Ovary (tissue), 9 donors: Measurements from ENCODE around the gene FXYD5. TPM values are rescaled to one million over a fixed set of nuclear protein-coding genes. Genes with fewer than 3 reads are reported as not detected.

Experiments used
- DNase-seq, 5 donors: peaks; one replicate each; pipeline ENCODE4 v3.0.0-alpha.2; 2019 to 2020
- H3K27ac ChIP-seq, 2 donors: fragments of 200-600 bp; one replicate each; pipeline versions ENCODE4 v1.5.1 to v1.8.0; 2019 to 2022
- H3K27me3 ChIP-seq: fragments of 200-600 bp; one replicate; pipeline ENCODE4 v1.8.0; 2022
- H3K36me3 ChIP-seq: fragments of 200-600 bp; sonication (generic); one replicate; pipeline ENCODE4 v1.5.1; 2019
- H3K4me1 ChIP-seq: one replicate; pipeline ENCODE4 v1.8.1; 2013; ENCODE audit warnings: mild to moderate bottlenecking, moderate library complexity; ENCODE audit not compliant: insufficient read depth
- H3K4me3 ChIP-seq: fragments of 200-600 bp; sonication (generic); one replicate; pipeline ENCODE4 v1.5.1; 2017
- H3K9me3 ChIP-seq, 2 donors: fragments of 200-600 bp in 1 of 2; sonication (generic) in 1 of 2; one replicate each; pipeline versions ENCODE4 v1.5.1 to v1.8.1; 2013 to 2019; ENCODE audit warnings: mild to moderate bottlenecking in 1 of 2, moderate library complexity in 1 of 2
- EP300 ChIP-seq: sonication (generic); formaldehyde crosslinking; IDR thresholded peaks from one replicate; pipeline ENCODE4 v1.6.1; 2017; ENCODE audit warnings: antibody characterized with exemption
- POLR2A ChIP-seq: fragments of 450-650 bp; IDR thresholded peaks from one replicate; pipeline ENCODE4 v1.6.1; 2017; ENCODE audit warnings: antibody characterized with exemption, mild to moderate bottlenecking, moderate library complexity
- WGBS, 3 donors: extraction: QIAGEN DNeasy Blood & Tissue Kit in 1 of 3; methylation state at CpG; one replicate each; pipeline versions ENCODE4 v1.1.5 to v1.1.7; 2013 to 2017; 5-methylcytosine and 5-hydroxymethylcytosine counted together
- intact Hi-C, 4 donors: fragments of 100-400 bp; cut with DNase I; formaldehyde crosslinking; loops; one replicate each; pipeline versions ENCODE4 v1.11.0 to v1.15.1; 2022 to 2023
- polyA plus RNA-seq, 2 donors: library from polyadenylated mRNA; stranded (reverse); fragments of 200-250 nt in 1 of 2; fragments of 350-450 nt in 1 of 2; fragmentation: Illumina TruSeq in 1 of 2; extraction: RNeasy Lipid Tissue Mini Kit (QIAGEN cat#74804) in 1 of 2; gene quantifications; one replicate each; pipeline ENCODE4 v1.2.3, GENCODE V29; 2013 to 2014
- total RNA-seq, 7 donors: library from RNA; depleted of rRNA in 2 of 7; stranded (reverse); fragments of >200 nt in 2 of 7; fragmentation: NEBNext Ultra II Directional in 3 of 7; extraction: Animal tissue kit (Norgen Biotek cat#: 25700) in 3 of 7; gene quantifications; one replicate each; pipeline versions ENCODE4 v1.1.0 to v1.2.4, GENCODE V29; 2016 to 2023
- TF ChIP-seq, protein P1 (sequence below), 3 donors: fragments of 450-650 bp in 2 of 3; fragments of 200-600 bp in 1 of 3; IDR thresholded peaks; one replicate each; pipeline versions ENCODE4 v1.5.1 to v1.8.0; 2016 to 2022; ENCODE audit warnings: antibody characterized with exemption in 3 of 3, mild to moderate bottlenecking in 1 of 3
- donor health status: DM: no; HTN: no; CAD: no; lungs with moderate emphysema.
- donor health status: DM: no; HTN: no; CAD: no.
- donor health status: Bipolar disorder and iron deficiency.
- donor health status: DM: yes; HTN: yes; CAD: no.
- donor health status: DM: no; HTN: no; CAD: no.
- donor health status: DM: yes; HTN: yes; CAD: no.

The FXYD5 gene
- total and polyA plus RNA-seq, 9 donors, result 8.2 to 79.3 (median 22.7) TPM

DNA sequence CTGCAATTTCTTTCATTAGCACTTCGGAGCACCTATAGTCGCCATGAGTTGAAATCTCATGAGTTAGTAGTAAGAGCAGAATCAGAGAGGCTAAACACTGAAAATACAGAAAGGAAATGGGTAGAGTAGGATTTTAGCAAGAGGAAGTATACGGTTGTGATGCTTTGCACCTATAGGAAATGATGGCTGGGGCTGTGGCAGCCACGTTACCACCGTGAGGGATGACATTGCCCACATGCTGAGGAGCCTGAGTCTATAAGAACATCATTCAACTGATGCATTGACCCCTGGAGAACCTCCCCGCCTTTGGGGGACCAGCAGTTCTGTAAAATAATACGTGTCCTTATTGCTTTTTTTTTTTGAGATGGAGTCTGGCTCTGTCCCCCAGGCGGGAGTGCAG, 53.6 kb downstream of the FXYD5 start:
- 90 to 98% (median 94%) methylated on average over 8 of the region's 8 CpGs for WGBS, 3 donors
- no peaks in the 10 kb centered on the region for H3K36me3 ChIP-seq
- TF ChIP-seq, protein P1, sequence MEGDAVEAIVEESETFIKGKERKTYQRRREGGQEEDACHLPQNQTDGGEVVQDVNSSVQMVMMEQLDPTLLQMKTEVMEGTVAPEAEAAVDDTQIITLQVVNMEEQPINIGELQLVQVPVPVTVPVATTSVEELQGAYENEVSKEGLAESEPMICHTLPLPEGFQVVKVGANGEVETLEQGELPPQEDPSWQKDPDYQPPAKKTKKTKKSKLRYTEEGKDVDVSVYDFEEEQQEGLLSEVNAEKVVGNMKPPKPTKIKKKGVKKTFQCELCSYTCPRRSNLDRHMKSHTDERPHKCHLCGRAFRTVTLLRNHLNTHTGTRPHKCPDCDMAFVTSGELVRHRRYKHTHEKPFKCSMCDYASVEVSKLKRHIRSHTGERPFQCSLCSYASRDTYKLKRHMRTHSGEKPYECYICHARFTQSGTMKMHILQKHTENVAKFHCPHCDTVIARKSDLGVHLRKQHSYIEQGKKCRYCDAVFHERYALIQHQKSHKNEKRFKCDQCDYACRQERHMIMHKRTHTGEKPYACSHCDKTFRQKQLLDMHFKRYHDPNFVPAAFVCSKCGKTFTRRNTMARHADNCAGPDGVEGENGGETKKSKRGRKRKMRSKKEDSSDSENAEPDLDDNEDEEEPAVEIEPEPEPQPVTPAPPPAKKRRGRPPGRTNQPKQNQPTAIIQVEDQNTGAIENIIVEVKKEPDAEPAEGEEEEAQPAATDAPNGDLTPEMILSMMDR (IDR thresholded peaks at IDR 0.05), result no peak
- TF ChIP-seq POLR2A (no peak), EP300 (no peak)
- H3K9me3 ChIP-seq, result no peaks in the 10 kb centered on the region
- no peak overlapping the region for H3K4me3 ChIP-seq
- no peaks in the 10 kb centered on the region for H3K27me3 ChIP-seq
- H3K4me1 ChIP-seq, result no peaks in the 10 kb centered on the region
- no peak overlapping the region for H3K27ac ChIP-seq
- intact Hi-C loops, result no loop called here
- DNase-seq, result no peak

DNA sequence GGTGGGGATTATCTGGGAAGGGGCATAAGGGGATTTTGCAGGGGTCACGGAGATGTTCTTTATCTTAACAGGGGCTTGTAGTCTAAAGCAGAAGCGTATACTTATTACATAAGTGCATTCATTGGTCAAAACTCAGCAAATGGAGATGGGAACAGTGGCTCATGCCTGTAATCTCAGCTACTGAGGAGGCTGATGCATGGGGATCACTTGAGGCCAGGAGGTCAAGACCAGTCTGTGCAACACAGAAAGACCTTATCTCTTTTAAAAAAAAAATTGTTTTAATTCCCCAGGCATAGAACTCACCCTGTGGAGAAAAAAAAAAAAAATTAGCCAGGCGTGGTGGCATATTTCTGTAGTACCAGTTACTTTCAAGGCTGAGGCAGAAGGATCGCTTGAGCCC, 55.1 kb downstream of the FXYD5 start:
- TF ChIP-seq, protein P1 (IDR thresholded peaks at IDR 0.05), result no peak
- TF ChIP-seq EP300 (no peak), POLR2A (no peak)
- Histone ChIP-seq H3K4me3 (no peak overlapping the region), H3K36me3 (no peaks in the 10 kb centered on the region), H3K27ac (no peak overlapping the region), H3K4me1 (peaks cover 8% of the 10 kb centered on the region), H3K9me3 (no peaks in the 10 kb centered on the region), H3K27me3 (no peaks in the 10 kb centered on the region)
- intact Hi-C loops, result no loop called here
- WGBS, 3 donors, result 33 to 42% (median 40%) methylated on average over 4 of the region's 4 CpGs
- DNase-seq, result no peak

DNA sequence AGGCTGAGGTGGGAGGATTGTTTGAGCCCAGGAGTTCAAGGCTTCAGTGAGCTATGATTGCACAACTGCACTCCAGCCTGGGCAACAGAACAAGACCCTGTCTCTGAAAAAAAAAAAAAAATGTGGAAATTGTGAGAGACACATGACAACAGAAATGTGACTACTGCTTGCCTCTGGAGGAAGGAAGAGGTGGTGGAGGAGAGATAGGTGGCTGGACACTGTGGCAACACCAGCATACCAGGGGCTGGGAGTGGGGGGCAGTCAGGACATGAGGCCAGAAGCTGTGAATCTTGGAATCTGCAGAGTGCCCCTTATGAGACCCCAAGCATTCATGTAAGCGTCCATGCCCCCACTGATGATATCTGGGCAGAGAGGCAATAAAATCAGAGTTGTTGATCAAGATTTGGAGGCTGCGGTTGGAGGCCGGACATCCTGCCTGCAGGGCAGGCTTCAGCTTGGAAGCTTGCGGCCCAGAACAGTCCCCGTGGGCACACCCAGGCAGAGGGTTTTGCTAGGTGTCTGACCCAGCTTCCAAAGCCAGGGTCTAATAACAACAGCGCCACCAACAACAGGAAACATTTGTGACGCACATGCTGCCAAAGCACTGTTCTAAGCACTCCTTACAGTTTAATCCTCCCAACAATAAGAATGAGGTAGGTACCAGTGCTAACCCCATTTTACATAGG, 57.2 kb downstream of the FXYD5 start:
- WGBS, 3 donors, result 80 to 83% (median 80%) methylated on average over 7 of the region's 7 CpGs
- peak in 1 of 5 donors; percentile 24 for DNase-seq
- intact Hi-C loops, result no loop called here

DNA sequence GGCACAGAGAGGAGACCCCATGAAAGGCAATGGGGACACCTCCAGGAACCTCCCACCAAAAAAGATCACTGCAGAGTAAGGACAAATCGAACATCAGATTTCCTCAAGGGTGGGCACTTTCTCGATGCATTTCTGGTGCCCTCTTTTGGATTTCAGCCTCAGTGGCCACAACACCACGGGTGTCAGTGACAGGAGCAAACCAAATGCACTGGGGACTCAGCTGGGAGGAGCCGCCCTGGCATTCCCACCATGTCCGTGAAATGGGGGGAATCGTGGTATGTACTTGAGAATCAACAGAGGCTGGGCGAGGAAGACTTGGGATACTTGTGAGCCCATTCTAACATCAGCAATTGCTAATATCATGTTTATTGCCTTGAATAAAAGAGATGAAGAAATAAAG, 57.7 kb downstream of the FXYD5 start:
- no peak for DNase-seq
- no peak overlapping the region for H3K4me3 ChIP-seq
- intact Hi-C loops, result no loop called here
- no peak overlapping the region for H3K27ac ChIP-seq
- TF ChIP-seq, protein P1 (IDR thresholded peaks at IDR 0.05), result no peak
- no peak for TF ChIP-seq EP300
- TF ChIP-seq POLR2A, result no peak
- no peaks in the 10 kb centered on the region for H3K27me3 ChIP-seq
- no peaks in the 10 kb centered on the region for H3K9me3 ChIP-seq
- H3K36me3 ChIP-seq, result no peaks in the 10 kb centered on the region
- WGBS, 3 donors, result 65 to 82% (median 69%) methylated on average over 7 of the region's 7 CpGs
- peaks cover 8% of the 10 kb centered on the region for H3K4me1 ChIP-seq

More for the DNA sequence above, 57.2 kb downstream of the FXYD5 start:
- Histone ChIP-seq H3K27me3 (no peaks in the 10 kb centered on the region), H3K36me3 (no peaks in the 10 kb centered on the region), H3K9me3 (no peaks in the 10 kb centered on the region), H3K4me1 (peaks cover 8% of the 10 kb centered on the region), H3K27ac (no peak overlapping the region), H3K4me3 (no peak overlapping the region)
- TF ChIP-seq, protein P1 (IDR thresholded peaks at IDR 0.05), result no peak
- TF ChIP-seq EP300 (no peak), POLR2A (no peak)
